OCI-LY3 (cell line): ENCODE data around the gene SH2D3A.

Source experiments
- CTCF ChIP-seq: fragments of 200-600, 300-600 bp; sonication (generic); IDR thresholded peaks from 2 replicates; pipeline ENCODE4 v1.5.1; 2014; ENCODE audit warnings: antibody characterized with exemption, low read length, low read depth
- EZH2phosphoT487 ChIP-seq: fragments of 200-600 bp; shearing (Covaris generic); IDR thresholded peaks from 2 replicates; pipeline ENCODE4 v1.6.1; 2018; ENCODE audit warnings: antibody characterized with exemption, mixed run types, low read depth

- no peak for TF ChIP-seq CTCF
- TF ChIP-seq EZH2phosphoT487: no peak
Observed at GRCh38 chr19:6714749-6715555, 52.3 kb downstream of the SH2D3A start.
